OCI-LY3 (cell line): ENCODE measurements around the gene EYS.

Experiments used
- H2AFZ ChIP-seq: fragments of 200-600, 300-600 bp; shearing (Covaris generic); 2 replicates; pipeline ENCODE4 v1.6.0; 2014; ENCODE audit warnings: antibody characterized with exemption, low read depth, low read length
- H3K27ac ChIP-seq: fragments of 200-600, 300-600 bp; sonication (generic); 2 replicates; pipeline ENCODE4 v1.5.1; 2014; ENCODE audit warnings: mild to moderate bottlenecking, low read length, moderate library complexity, mixed read lengths
- H3K27me3 ChIP-seq: fragments of 200-600, 300-600 bp; sonication (generic); 2 replicates; pipeline ENCODE4 v1.6.1; 2014; ENCODE audit warnings: low read depth, low read length, mixed read lengths
- H3K36me3 ChIP-seq: fragments of 200-600, 300-600 bp; sonication (generic); replicated peaks from 2 replicates; pipeline ENCODE3; 2014; ENCODE audit warnings: low read depth, low read length, mixed read lengths
- H3K4me1 ChIP-seq: fragments of 300-600, 200-600 bp; sonication (generic); 2 replicates; pipeline ENCODE4 v1.6.1; 2014; ENCODE audit warnings: low read length, mixed read lengths
- H3K4me2 ChIP-seq: fragments of 200-600, 300-600 bp; sonication (generic); 2 replicates; pipeline ENCODE4 v1.6.1; 2014; ENCODE audit warnings: low read length, mixed read lengths
- H3K4me3 ChIP-seq: fragments of 300-600, 200-600 bp; sonication (generic); 2 replicates; pipeline ENCODE4 v1.5.1; 2014; ENCODE audit warnings: antibody characterized with exemption, mild to moderate bottlenecking, low read length, moderate library complexity
- H3K79me2 ChIP-seq: fragments of 300-600, 200-600 bp; shearing (Covaris generic); 2 replicates; pipeline ENCODE4 v1.6.1; 2014; ENCODE audit warnings: mild to moderate bottlenecking, low read length, mixed read lengths
- H3K9ac ChIP-seq: fragments of 300-600, 200-600 bp; shearing (Covaris generic); 2 replicates; pipeline ENCODE4 v1.6.0; 2014; ENCODE audit warnings: mild to moderate bottlenecking, low read length, moderate library complexity
- H3K9me3 ChIP-seq: fragments of 200-600, 300-600 bp; shearing (Covaris generic); 2 replicates; pipeline ENCODE4 v1.6.1; 2014; ENCODE audit warnings: low read length, mixed read lengths; ENCODE audit not compliant: insufficient read depth
- H4K20me1 ChIP-seq: fragments of 200-600, 300-600 bp; sonication (generic); 2 replicates; pipeline ENCODE4 v1.6.1; 2016; ENCODE audit warnings: low read length, mixed read lengths; ENCODE audit not compliant: insufficient read depth
- EZH2phosphoT487 ChIP-seq: fragments of 200-600 bp; shearing (Covaris generic); IDR thresholded peaks from 2 replicates; pipeline ENCODE4 v1.6.1; 2018; ENCODE audit warnings: antibody characterized with exemption, mixed run types, low read depth
- TF ChIP-seq, protein P1 (sequence below): fragments of 200-600, 300-600 bp; sonication (generic); IDR thresholded peaks from 2 replicates; pipeline ENCODE4 v1.5.1; 2014; ENCODE audit warnings: antibody characterized with exemption, low read length, low read depth

Gene EYS

GRCh38 chr6:64874776-64875175 is 832.2 kb downstream of the EYS start:
- Histone ChIP-seq H3K9me3 (no peaks in the 10 kb centered on the region), H3K36me3 (no peaks in the 10 kb centered on the region), H3K4me1 (no peaks in the 10 kb centered on the region), H3K4me2 (no peak overlapping the region), H2AFZ (0 out of 2 replicates have a peak overlapping the region, but pooled peaks have one; percentile 29), H3K4me3 (no peak overlapping the region), H3K79me2 (no peaks in the 10 kb centered on the region), H3K9ac (no peak overlapping the region), H4K20me1 (no peaks in the 10 kb centered on the region), H3K27me3 (no peaks in the 10 kb centered on the region), H3K27ac (no peak overlapping the region)
- TF ChIP-seq, protein P1, sequence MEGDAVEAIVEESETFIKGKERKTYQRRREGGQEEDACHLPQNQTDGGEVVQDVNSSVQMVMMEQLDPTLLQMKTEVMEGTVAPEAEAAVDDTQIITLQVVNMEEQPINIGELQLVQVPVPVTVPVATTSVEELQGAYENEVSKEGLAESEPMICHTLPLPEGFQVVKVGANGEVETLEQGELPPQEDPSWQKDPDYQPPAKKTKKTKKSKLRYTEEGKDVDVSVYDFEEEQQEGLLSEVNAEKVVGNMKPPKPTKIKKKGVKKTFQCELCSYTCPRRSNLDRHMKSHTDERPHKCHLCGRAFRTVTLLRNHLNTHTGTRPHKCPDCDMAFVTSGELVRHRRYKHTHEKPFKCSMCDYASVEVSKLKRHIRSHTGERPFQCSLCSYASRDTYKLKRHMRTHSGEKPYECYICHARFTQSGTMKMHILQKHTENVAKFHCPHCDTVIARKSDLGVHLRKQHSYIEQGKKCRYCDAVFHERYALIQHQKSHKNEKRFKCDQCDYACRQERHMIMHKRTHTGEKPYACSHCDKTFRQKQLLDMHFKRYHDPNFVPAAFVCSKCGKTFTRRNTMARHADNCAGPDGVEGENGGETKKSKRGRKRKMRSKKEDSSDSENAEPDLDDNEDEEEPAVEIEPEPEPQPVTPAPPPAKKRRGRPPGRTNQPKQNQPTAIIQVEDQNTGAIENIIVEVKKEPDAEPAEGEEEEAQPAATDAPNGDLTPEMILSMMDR: no peak
- TF ChIP-seq EZH2phosphoT487: no peak

- H3K27me3 ChIP-seq: no peaks in the 10 kb centered on the region
- no peak overlapping the region for H3K27ac ChIP-seq
- no peak overlapping the region for H3K4me3 ChIP-seq
- TF ChIP-seq, protein P1: no peak
- H2AFZ ChIP-seq: no peak overlapping the region; the same call in 1 of the 2 replicates
- H3K4me2 ChIP-seq: no peak overlapping the region
- H3K9me3 ChIP-seq: no peaks in the 10 kb centered on the region
- H4K20me1 ChIP-seq: no peaks in the 10 kb centered on the region
- no peaks in the 10 kb centered on the region for H3K79me2 ChIP-seq
- H3K4me1 ChIP-seq: no peaks in the 10 kb centered on the region
- no peak overlapping the region for H3K9ac ChIP-seq
- H3K36me3 ChIP-seq: no peaks in the 10 kb centered on the region
Measured at GRCh38 chr6:64872633-64873032, 834.4 kb downstream of the EYS start.

DNA sequence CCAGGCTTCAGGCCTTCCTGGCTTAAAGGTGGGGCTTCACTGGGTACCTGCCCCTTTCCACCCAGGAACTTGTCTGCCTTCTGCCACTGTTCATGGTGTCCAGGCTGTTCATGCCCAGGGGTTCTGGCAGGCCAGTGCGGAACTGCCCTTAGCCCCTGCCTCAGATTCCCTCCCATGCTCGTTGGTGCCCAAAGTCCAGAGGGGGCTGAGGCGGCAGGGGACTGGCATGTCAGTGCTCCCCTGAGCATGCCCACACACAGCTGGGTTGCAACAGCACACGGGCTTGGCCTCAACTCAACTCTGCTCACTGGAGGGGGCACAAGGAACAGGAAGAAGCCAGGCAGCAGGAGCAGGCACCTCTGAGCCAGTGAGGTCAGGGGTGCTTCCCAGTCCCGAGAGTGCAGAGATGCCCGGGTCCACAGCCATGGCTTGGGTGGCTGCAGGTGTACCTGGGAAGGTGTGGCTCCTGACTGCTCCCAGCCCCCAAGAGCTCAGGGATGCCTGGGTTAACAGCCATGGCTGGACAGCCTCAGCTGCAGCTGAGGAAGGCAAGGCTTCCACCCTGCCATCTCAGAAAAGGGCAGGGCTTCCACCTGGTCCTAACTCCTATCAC is 845.9 kb downstream of the EYS start:
- no peak overlapping the region for H2AFZ ChIP-seq
- H3K4me2 ChIP-seq: no peak overlapping the region
- H3K27ac ChIP-seq: no peak overlapping the region
- TF ChIP-seq, protein P1: no peak
- no peak for TF ChIP-seq EZH2phosphoT487
- H3K4me1 ChIP-seq: no peaks in the 10 kb centered on the region
- H3K4me3 ChIP-seq: no peak overlapping the region
- H3K36me3 ChIP-seq: no peaks in the 10 kb centered on the region
- H3K27me3 ChIP-seq: no peaks in the 10 kb centered on the region
- no peaks in the 10 kb centered on the region for H4K20me1 ChIP-seq
- no peak overlapping the region for H3K9ac ChIP-seq
- H3K9me3 ChIP-seq: no peaks in the 10 kb centered on the region
- no peaks in the 10 kb centered on the region for H3K79me2 ChIP-seq

GRCh38 chr6:64860203-64860602 is 846.8 kb downstream of the EYS start:
- no peak overlapping the region for H3K9ac ChIP-seq
- H3K36me3 ChIP-seq: no peaks in the 10 kb centered on the region
- H3K4me1 ChIP-seq: no peaks in the 10 kb centered on the region
- no peak overlapping the region for H2AFZ ChIP-seq
- H3K4me2 ChIP-seq: no peak overlapping the region
- no peaks in the 10 kb centered on the region for H4K20me1 ChIP-seq
- no peak overlapping the region for H3K27ac ChIP-seq
- TF ChIP-seq, protein P1: no peak
- TF ChIP-seq EZH2phosphoT487: no peak
- H3K9me3 ChIP-seq: no peaks in the 10 kb centered on the region
- no peak overlapping the region for H3K4me3 ChIP-seq
- no peaks in the 10 kb centered on the region for H3K79me2 ChIP-seq
- H3K27me3 ChIP-seq: no peaks in the 10 kb centered on the region
